NK-92 (cell line): ENCODE data around the gene FGF12.

Experiments
- DNase-seq: peaks from one replicate; lab custom pipeline; 2025; ENCODE audit not compliant: unreplicated experiment; lab: John Stamatoyannopoulos, UW

Gene FGF12

GRCh38 chr3:192275741-192276355 lies 451.5 kb downstream of the FGF12 start:
- no peak for DNase-seq

GRCh38 chr3:192273697-192274010 lies 453.7 kb downstream of the FGF12 start:
- no peak for DNase-seq

- no peak for DNase-seq
Measured at GRCh38 chr3:192273001-192273696, 454.2 kb downstream of the FGF12 start.

GRCh38 chr3:192262001-192262400 lies 465.3 kb downstream of the FGF12 start:
- no peak for DNase-seq

- DNase-seq = no peak
Measured at GRCh38 chr3:192261135-192261534, 466.2 kb downstream of the FGF12 start.

GRCh38 chr3:192260116-192261010 lies 467.0 kb downstream of the FGF12 start:
- no peak for DNase-seq

- no peak for DNase-seq
Measured at GRCh38 chr3:192259661-192260060, 467.7 kb downstream of the FGF12 start.

GRCh38 chr3:192258721-192259120 lies 468.6 kb downstream of the FGF12 start:
- DNase-seq = no peak

- no peak for DNase-seq
Measured at GRCh38 chr3:192255839-192256238, 471.5 kb downstream of the FGF12 start.

- DNase-seq = no peak
Measured at GRCh38 chr3:192253138-192253887, 474.0 kb downstream of the FGF12 start.

GRCh38 chr3:192249516-192249915 lies 477.8 kb downstream of the FGF12 start:
- no peak for DNase-seq

- DNase-seq = no peak
Measured at GRCh38 chr3:192246847-192247559, 480.3 kb downstream of the FGF12 start.

- no peak for DNase-seq
Measured at GRCh38 chr3:192244591-192244990, 482.8 kb downstream of the FGF12 start.

GRCh38 chr3:192239956-192240355 lies 487.4 kb downstream of the FGF12 start:
- no peak for DNase-seq

GRCh38 chr3:192237992-192238608 lies 489.2 kb downstream of the FGF12 start:
- DNase-seq = no peak

- no peak for DNase-seq
Measured at GRCh38 chr3:192229866-192230265, 497.5 kb downstream of the FGF12 start.

- no peak for DNase-seq
Measured at GRCh38 chr3:192224634-192225155, 502.6 kb downstream of the FGF12 start.

- no peak for DNase-seq
Measured at GRCh38 chr3:192223815-192224214, 503.5 kb downstream of the FGF12 start.

GRCh38 chr3:192220915-192221314 lies 506.4 kb downstream of the FGF12 start:
- no peak for DNase-seq

- no peak for DNase-seq
Measured at GRCh38 chr3:192219926-192220325, 507.4 kb downstream of the FGF12 start.
